VCaP (cell line): ENCODE results near the gene CHIC2.

Experiments used
- H3K27ac ChIP-seq: fragments of 450-650 bp; 2 replicates; pipeline ENCODE4 v1.5.1; 2017
- CTCF ChIP-seq: fragments of 450-650 bp; conservative IDR thresholded peaks from 2 replicates; pipeline ENCODE4 v1.5.1; 2017; ENCODE audit warnings: mild to moderate bottlenecking, moderate library complexity

Gene CHIC2

GRCh38 chr4:53986062-53986461 lies 78.3 kb downstream of the CHIC2 start:
- H3K27ac ChIP-seq: no peak overlapping the region
- TF ChIP-seq CTCF: no peak

GRCh38 chr4:53981567-53981966 lies 82.8 kb downstream of the CHIC2 start:
- no peak for TF ChIP-seq CTCF
- no peak overlapping the region for H3K27ac ChIP-seq

GRCh38 chr4:53981066-53981465 lies 83.3 kb downstream of the CHIC2 start:
- no peak for TF ChIP-seq CTCF

GRCh38 chr4:53974561-53974960 lies 89.8 kb downstream of the CHIC2 start:
- H3K27ac ChIP-seq: no peak overlapping the region
- TF ChIP-seq CTCF: no peak

More at GRCh38 chr4:53981066-53981465, 83.3 kb downstream of the CHIC2 start:
- H3K27ac ChIP-seq: no peak overlapping the region

- no peak for TF ChIP-seq CTCF
- H3K27ac ChIP-seq: no peak overlapping the region
Observed at GRCh38 chr4:53967986-53968385, 96.4 kb downstream of the CHIC2 start.

GRCh38 chr4:53963781-53964180 lies 100.6 kb downstream of the CHIC2 start:
- TF ChIP-seq CTCF: no peak
- no peak overlapping the region for H3K27ac ChIP-seq

GRCh38 chr4:53963336-53963735 lies 101.1 kb downstream of the CHIC2 start:
- TF ChIP-seq CTCF: no peak
- H3K27ac ChIP-seq: no peak overlapping the region
